Keratinocyte (primary cell): ENCODE data around the gene BABAM2.

Experiments used
- CTCF ChIP-seq, 3 experiments: IDR thresholded peaks in 1 of 3; conservative IDR thresholded peaks in 1 of 3; optimal IDR thresholded peaks in 1 of 3; 2 replicates in 2 of 3; 3 replicates in 1 of 3; pipeline versions ENCODE3 to v1.5.1; 2011; ENCODE audit warnings: low read length in 3 of 3, mild to moderate bottlenecking in 3 of 3, moderate library complexity in 2 of 3, control low read depth in 1 of 3, inconsistent platforms in 1 of 3; ENCODE audit not compliant: insufficient read depth in 2 of 3; ENCODE audit errors: extremely low read depth in 1 of 3
- EZH2 ChIP-seq: IDR thresholded peaks from one replicate; pipeline ENCODE4 v1.6.1; 2012; ENCODE audit warnings: inconsistent platforms, mild to moderate bottlenecking, low read length, moderate library complexity

- TF ChIP-seq CTCF (optimal IDR thresholded peaks at IDR 0.05 in 1 of 3, IDR thresholded peaks at IDR 0.05 in 1 of 3, conservative IDR thresholded peaks at IDR 0.05 in 1 of 3; ENCODE audit: extremely low read depth in 1 of 3, insufficient read depth in 2 of 3, low read length in 3 of 3) (no peak), EZH2 (no peak)
Observed at GRCh38 chr2:28185891-28186290, 295.4 kb downstream of the BABAM2 start.
